Suppressor macrophage treated with lipopolysaccharide for 1 hour (primary cell): ENCODE data around the gene MRPL45.
A peak's percentile ranks its signal among the peaks of the same experiment; 100 is the strongest.

Source experiments
- DNase-seq, 3 donors: peaks; one replicate each; pipeline ENCODE4 v3.0.0-alpha.2; 2020 to 2022

The MRPL45 gene

DNA sequence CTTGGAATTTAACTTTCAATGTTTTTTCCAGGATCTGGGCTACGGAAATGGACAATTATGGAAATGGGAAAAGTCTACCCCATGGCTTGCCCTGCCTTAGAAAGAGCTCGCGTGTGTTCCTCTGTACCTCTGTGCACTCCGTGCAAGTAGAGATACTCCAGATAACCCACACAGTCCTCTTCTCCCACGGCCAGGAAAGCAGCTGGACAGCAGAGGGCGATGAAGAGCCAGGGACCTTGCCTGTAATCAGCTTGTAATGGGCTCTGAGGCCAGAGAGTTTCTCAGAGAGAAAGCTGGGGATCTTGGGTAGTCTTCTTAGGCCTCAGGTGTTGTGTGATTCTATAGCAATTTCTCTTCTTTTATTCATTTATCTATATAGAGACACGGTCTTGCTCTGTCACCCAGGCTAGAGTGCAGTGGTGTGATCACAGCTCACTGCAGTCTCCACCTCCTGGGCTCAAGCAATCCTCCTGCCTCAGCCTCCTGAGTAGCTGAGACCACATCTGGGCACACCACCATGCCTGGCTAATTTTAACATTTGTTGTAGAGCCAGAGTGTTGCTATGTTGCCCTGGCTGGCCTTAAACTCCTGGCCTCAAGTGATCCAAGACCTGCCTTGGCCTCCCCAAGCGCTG is 52.2 kb downstream of the MRPL45 start:
- DNase-seq = peak; percentile 78 to 87 (median 86)

DNA sequence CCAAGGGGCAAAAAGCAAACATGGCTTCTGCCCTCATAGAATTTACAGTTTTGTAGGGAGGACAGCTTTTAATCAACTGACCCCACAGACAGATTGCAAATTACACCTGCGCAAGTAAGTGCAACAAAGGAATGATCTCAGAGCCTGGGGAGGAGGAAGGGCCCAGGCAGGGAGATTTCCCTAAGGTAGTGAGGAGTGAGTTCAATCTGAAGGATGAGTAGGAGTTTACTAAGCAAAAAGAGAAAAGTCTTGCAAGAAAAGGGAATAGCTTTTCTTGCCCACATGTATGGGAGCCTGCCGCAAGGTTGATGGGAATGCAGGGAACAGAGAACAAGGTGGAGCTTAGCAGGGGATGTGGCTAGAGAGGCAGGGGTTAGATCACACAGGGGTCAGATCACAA is 53.1 kb downstream of the MRPL45 start:
- DNase-seq = no peak

DNA sequence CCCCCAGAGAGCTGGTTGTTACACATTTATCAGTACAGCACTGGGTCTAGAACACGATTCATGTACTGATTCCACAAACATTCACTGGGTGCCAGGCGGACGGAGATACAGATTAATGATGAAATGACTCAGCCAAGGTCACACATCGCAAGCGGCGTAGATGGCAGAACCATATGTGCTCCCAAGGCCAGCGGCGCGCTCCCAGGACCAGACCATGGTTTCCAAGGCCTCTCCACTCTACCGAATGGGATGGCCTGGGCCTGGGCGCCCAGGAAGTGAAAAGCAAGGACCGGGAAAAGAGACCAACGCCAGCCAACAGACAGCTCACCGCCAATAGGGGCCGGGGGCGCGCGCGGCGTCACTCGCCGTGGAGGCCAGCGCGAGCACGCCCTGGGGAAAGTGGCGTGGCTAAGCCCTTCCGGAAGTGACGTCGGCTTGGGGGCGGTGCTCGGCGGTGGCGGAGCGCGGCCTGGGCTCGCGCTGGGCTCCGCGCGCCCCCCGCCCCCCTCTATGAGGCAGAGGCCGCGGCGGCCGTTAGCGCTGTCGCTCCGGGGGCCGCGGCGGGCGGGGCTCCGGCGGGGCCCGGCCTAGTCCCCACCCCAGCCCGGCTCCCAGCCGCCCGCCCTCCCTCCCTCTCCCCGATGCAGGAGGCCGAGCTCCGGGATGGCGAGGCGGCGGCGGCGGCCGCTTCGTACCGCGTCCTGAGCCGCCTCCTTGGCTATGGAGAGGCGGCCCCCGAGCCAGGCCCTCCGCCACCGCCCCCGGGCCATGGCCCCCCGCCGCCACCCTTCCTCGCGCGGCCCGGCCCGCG is 54.6 kb downstream of the MRPL45 start, which contains the start of gene SOCS7:
SOCS7 (plus strand) TSS at position 433 of the 811 bp plus-strand sequence; CDS start at position 642, 209 bp downstream.
- peak; percentile 92 to 97 (median 94) for DNase-seq

DNA sequence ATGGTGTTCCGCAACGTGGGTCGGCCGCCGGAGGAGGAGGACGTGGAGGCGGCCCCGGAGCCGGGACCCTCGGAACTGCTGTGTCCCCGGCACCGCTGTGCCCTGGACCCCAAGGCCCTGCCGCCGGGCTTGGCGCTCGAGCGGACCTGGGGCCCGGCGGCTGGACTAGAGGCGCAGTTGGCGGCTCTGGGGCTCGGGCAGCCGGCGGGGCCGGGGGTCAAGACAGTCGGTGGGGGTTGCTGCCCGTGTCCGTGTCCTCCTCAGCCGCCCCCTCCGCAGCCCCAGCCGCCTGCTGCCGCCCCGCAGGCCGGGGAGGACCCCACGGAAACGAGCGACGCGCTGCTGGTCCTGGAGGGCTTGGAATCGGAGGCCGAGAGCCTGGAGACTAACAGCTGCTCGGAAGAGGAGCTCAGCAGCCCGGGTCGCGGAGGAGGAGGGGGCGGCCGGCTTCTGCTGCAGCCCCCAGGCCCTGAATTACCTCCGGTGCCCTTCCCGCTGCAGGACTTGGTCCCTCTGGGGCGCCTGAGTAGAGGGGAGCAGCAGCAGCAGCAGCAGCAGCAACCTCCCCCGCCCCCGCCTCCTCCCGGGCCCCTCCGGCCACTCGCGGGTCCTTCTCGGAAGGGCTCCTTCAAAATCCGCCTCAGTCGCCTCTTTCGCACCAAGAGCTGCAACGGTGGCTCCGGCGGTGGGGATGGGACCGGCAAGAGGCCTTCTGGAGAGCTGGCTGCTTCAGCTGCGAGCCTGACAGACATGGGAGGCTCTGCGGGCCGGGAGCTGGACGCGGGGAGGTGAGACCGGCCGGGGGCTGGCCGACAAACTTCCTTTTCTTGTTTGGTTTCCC is 55.5 kb downstream of the MRPL45 start:
- DNase-seq = peak; percentile 45 to 65 (median 45)

DNA sequence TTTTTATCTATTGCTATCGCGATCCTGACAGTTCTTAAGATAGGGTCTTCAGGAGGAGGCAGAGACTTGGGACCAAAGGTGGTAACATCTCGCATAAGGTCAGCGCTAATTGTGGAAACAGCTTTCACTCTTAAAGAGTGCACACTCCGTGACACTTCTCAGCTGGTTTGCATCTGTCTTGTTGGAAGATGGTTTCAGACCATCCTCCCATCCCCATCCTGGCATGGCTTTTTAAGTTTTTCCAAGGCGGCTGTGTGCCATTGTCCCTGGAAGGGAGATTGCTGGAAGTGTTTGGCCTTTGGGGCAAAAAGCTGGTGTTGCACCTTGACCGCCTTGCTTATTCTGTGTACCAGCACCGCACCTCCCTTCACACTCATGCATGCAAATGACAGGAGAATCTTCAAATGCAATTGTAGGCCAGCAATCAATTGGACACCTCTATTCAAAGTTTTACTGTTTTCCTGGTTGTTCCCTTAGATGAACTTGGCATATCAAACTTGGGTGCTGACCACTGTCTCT is 56.2 kb downstream of the MRPL45 start:
- DNase-seq = no peak

DNA sequence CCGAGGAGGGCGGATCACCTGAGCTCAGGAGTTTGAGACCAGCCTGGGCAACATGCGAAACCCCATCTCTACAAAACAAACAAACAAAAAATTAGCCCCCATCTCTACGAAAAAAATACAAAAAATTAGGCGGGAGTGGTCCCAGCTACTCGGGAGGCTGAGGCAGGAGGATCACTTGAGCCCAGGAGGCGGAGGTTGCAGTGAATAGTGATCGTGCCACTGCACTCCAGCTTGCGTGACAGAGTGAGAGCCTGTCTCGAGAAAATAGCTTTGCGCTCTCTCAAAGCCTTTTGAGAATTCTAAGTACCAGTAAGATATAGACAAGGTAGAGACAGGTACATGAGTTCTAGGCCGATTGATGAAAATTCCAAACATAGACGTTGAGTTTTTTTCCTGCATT is 56.7 kb downstream of the MRPL45 start:
- no peak for DNase-seq

DNA sequence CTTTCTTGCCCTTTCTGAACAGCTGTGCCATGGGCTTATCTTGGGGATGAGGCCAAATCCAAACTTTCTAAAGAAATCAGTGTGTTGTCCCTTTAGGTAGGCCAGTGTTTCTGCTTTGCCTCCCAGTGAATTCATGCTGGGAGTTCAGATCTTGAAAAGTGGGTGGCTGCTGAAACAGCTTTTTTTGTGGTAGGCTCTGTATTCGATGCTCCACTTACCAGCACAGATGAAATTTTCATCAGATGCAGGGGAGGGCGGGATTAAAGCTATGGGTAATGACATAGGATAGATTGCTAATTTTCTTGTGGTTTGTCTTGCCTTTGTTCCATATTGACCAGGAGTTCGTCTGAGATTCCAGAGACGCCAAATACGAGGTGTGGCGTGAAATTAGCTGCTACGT is 57.5 kb downstream of the MRPL45 start:
- DNase-seq = no peak

DNA sequence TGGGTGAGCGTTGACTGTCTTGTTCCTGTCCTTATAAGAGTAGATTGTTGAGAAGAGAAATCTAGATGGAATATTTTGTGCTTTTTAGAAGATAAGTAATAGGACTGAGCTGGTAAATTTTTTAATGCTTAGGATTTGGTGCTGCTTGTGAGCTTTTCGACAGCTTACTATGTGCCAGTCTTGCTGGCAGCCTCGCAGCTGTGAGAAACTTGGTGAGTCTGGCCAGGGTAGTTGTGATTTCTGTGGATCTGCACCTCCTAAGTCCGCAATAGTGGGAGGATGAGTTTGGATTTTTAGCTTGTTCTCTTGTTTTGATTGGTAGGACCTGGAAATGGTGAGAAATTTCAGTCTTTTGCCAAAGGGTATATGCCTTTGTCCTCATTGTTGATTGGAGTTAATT is 58.3 kb downstream of the MRPL45 start:
- DNase-seq = no peak

DNA sequence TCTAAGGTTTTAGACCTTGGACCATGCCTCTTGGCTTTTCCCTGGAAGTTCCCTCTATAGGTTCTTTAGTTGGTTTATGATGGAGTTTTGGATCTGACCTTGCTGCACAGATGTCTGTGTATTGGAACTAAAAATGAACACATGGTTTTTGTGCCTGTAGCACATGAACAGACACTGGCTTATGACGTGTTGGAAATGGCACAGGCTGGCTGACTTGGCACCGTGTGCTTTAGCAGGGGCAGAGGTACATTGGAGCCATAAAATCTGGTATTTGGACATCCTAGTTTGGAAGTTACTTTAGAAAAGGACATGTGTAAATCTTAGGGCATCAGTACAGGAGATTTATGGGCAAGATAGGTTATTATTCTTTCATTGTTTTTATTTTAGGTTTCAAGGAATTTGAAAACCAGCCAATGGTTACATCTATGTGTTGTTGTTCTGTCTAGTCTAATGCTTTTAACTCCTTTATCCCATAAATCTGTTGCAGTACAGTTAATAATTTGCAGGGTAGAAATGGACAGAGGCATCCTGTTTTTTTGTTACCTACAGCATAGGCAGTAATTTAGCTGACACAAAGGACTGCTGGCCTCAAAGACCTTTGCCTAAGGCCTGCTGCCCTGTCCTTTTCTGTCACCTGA is 60.6 kb downstream of the MRPL45 start:
- DNase-seq = no peak

DNA sequence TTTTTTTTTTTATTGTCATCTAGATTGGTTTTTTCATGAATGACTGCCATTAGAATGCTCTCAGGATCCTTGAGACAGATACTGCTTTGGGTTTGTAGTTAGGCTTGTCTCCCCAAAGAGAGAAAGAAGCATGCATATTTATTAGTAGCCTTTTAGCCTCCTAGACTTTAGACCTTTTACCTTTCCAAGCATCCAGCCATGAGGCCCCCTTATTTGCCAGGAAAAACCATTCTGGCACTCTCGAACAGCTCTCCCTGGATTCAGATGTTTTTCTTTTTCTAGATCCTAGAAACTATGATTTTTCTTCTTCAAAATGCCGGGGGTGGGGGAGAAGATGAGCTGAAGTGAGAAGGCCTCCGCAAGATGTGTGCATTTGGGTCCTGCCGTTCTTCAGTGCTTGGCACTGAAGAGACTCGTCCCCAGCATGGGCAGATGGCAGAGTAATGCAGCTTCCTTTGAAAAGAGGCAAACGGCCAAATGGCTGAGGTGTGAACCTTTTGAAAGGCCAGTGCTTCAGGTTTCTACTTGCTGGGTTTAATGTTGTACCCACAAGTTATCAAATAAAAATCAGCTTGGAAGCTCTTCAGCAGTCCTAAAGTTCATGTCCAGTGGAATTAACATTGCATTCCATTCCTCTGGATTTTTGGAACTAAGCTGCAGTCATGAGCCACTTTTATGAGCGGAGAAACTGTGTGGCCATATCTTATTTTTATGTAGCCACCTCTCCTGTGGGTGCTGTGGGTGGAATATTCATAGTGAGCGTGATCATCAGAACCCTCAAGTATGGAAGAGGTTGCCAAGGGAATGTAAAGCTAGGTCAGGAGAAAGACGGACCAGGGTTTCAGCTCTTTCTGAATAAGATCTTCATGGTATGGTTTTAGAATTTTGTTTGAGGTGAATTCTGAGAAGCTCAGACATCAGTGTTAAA is 61.9 kb downstream of the MRPL45 start:
- no peak for DNase-seq

DNA sequence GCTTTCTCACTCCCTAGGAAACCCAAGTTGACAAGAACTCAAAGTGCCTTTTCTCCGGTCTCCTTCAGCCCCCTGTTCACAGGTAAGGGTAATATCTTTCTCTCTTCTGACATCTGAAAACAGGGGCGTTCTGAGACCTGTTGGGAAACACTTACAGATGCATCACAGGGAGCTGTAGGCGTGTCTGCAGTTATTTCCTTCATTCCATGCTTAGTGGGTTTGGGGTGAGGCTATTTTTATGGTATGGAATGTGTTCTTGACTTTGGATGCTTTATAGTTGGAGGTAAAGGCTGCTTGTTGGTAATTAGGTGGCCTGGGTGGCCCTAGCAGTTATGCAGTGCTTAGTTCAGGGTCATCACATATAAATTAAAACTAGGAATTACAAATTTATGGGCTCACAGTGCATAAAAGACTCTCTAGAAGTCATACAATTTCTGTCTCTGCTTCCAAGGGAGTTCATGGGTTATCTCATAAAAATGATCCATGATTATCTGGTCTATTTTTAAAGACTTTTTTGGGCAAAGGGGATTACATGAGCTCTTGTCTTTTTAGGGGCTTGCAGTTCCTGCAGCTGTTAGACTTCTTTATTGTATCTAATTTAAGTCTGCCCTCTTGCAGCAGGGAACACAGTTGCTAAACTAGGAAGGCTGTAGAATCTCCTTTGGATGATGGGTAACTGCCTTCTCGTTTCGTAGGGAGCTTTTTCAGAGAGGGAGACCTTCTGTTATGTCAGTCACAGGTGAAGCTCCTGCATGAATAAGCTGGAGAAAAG is 64.9 kb downstream of the MRPL45 start:
- no peak for DNase-seq

DNA sequence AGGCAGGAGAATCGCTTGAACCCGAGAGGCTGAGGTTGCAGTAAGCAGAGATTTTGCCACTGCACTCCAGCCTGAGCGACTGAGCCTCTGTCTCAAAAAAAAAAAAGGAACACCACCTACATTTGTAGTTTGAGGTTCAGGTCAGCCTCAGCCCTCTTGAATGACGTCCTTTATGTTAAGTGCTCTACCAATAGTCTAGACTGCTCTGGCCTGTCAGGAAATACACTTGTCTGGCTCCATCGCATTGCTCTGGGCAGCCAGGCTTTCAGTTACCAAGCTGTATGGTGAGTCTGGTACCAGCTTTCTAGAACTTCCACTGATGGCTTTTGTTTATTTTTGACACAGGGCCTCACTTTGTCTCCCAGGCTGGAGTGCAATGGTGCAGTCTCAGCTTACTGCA is 66.0 kb downstream of the MRPL45 start:
- DNase-seq = no peak

DNA sequence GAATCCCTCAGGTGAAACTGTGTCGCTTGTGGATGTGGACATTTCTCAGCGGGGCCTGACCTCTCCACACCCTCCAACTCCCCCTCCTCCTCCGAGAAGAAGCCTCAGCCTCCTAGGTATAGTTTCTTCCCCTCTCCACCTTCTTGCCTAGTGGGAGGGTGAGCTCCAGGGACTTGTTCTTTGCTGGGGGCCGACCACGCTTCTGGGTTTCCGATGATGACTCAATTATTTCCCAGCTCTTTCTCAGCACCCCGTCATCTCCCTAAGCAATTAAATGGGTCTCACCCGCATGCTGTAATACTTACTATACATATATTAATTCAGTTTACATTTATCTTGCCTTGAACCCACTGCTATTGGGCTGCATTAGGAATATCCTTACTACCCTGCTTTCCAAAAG is 67.8 kb downstream of the MRPL45 start:
- DNase-seq = no peak

DNA sequence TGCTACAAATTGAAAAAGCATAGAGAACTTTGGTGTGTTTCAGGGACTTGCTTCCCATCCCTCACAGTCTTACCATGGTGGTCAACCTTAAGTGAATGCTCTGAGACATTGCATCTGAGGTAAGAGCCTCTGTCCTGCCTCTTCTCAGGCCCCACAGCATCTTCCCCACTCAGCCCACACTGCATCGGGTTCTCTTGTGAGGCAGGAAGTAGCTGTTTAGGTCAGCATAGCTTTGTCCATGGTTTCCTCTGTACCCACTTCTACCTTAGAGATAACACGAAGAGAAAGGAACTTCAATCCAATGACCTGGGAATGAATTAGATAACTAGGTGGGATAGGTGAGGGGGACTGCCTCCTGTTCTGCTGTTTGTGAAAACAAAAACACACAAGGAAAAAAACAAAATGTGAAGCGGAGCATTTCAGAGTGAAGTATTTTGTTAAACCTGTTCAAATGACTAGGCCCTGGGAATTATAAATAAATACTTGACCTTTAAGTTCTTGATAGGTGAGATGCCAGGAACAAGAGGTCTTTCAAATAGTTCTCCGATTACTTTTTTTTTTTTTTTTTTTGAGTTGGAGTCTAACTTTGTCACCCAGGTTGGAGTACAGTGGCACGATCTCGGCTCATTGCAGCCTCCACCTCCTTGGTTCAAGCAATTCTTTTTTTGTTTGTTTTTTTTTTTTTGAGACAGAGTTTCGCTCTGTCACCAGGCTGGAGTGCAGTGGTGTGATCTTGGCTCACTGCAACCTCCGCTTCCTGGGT is 72.3 kb downstream of the MRPL45 start:
- no peak for DNase-seq
